Loucy (cell line): ENCODE measurements around the gene UNC45A.

Experiments
- EZH2phosphoT487 ChIP-seq: fragments of 200-600 bp; IDR thresholded peaks from 2 replicates; pipeline ENCODE4 v1.6.1; 2018; ENCODE audit warnings: antibody characterized with exemption, mild to moderate bottlenecking, moderate library complexity, borderline replicate concordance
- TF ChIP-seq, protein P1 (sequence below): fragments of 200-600 bp; sonication (generic); conservative IDR thresholded peaks from 2 replicates; pipeline ENCODE4 v1.5.1; 2014; ENCODE audit warnings: mild to moderate bottlenecking, antibody characterized with exemption, low read length

DNA sequence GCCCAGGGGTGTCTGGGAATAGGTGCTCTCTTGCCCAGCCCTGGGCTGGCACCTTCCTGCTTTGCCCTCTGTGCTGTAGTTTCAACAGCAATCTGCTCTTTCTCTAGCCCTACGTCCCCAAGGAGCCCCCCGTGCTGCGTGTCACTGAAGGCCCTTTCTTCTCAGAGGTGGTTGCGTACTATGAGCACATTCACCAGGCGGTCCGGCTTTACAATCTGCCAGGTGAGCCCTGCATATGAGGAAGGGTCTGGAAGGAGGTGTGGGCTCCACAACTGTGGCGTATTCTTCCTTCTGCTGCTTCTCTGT is 22.4 kb upstream of the UNC45A start:
- TF ChIP-seq, protein P1, sequence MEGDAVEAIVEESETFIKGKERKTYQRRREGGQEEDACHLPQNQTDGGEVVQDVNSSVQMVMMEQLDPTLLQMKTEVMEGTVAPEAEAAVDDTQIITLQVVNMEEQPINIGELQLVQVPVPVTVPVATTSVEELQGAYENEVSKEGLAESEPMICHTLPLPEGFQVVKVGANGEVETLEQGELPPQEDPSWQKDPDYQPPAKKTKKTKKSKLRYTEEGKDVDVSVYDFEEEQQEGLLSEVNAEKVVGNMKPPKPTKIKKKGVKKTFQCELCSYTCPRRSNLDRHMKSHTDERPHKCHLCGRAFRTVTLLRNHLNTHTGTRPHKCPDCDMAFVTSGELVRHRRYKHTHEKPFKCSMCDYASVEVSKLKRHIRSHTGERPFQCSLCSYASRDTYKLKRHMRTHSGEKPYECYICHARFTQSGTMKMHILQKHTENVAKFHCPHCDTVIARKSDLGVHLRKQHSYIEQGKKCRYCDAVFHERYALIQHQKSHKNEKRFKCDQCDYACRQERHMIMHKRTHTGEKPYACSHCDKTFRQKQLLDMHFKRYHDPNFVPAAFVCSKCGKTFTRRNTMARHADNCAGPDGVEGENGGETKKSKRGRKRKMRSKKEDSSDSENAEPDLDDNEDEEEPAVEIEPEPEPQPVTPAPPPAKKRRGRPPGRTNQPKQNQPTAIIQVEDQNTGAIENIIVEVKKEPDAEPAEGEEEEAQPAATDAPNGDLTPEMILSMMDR: no peak
- no peak for TF ChIP-seq EZH2phosphoT487
